Glutamatergic neuron (in vitro differentiated cells): ENCODE measurements around the gene MOXD1. TPM values are rescaled to one million over a fixed set of nuclear protein-coding genes. Genes with fewer than 3 reads are reported as not detected.

ENCODE experiments used
- DNase-seq: peaks from one replicate; pipeline ENCODE4 v3.0.0; 2022
- H3K27ac Mint-ChIP-seq: one replicate; pipeline ENCODE4 v1.8.0; 2020; ENCODE audit warnings: mild to moderate bottlenecking, mixed read lengths, inconsistent platforms; ENCODE audit not compliant: unreplicated experiment
- H3K27me3 Mint-ChIP-seq: one replicate; pipeline ENCODE4 v1.8.0; 2020; ENCODE audit warnings: mild to moderate bottlenecking, moderate library complexity, mixed read lengths, inconsistent platforms; ENCODE audit not compliant: unreplicated experiment
- H3K36me3 Mint-ChIP-seq: one replicate; pipeline ENCODE4 v1.8.0; 2020; ENCODE audit warnings: mild to moderate bottlenecking, mixed read lengths, inconsistent platforms; ENCODE audit not compliant: unreplicated experiment
- H3K4me1 Mint-ChIP-seq: one replicate; pipeline ENCODE4 v1.8.0; 2020; ENCODE audit warnings: mild to moderate bottlenecking, low read depth, mixed read lengths, inconsistent platforms; ENCODE audit not compliant: unreplicated experiment
- H3K4me3 Mint-ChIP-seq: one replicate; pipeline ENCODE4 v1.8.0; 2020; ENCODE audit warnings: mild to moderate bottlenecking, mixed read lengths, inconsistent platforms; ENCODE audit not compliant: unreplicated experiment
- H3K9me3 Mint-ChIP-seq: one replicate; pipeline ENCODE4 v1.8.0; 2020; ENCODE audit warnings: mild to moderate bottlenecking, moderate library complexity, mixed read lengths, inconsistent platforms; ENCODE audit not compliant: unreplicated experiment
- CTCF ChIP-seq: fragments of 200-600 bp; sonication (generic); IDR thresholded peaks from one replicate; pipeline ENCODE4 v1.5.0; 2021; ENCODE audit not compliant: partially characterized antibody, unreplicated experiment
- total RNA-seq: library from RNA; stranded (reverse); fragmentation: NEBNext Ultra II Directional; extraction: Animal tissue kit (Norgen Biotek cat#: 25700); gene quantifications from one replicate; pipeline ENCODE4 v1.2.1, GENCODE V29; 2021; ENCODE audit not compliant: unreplicated experiment

The MOXD1 gene
- total RNA-seq, 1 donor from 2014 or later: not detected

DNA sequence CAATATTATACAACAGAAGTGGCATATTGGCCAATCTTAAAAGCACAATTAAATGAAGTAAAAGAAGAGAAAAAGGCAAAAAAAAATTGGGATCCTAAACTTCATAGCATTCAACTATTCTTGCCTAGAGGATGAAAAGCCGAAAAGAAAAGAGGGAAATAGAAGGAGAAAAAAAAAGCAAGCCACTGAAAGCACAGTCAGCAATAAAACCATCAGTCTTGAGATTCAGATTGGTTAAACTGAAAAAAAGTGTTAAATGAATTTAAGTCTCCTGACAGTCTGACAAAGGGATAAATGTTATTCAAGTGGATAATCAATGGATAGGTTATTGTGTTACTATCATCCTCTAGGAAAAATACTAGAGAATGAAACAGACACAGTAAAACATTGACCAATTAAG is 19.9 kb downstream of the MOXD1 start:
- Mint-ChIP-seq H3K9me3 (no peaks in the 10 kb centered on the region), H3K4me1 (no peaks in the 10 kb centered on the region), H3K27ac (no peak overlapping the region), H3K36me3 (peaks cover 8% of the 10 kb centered on the region), H3K4me3 (no peak overlapping the region), H3K27me3 (no peaks in the 10 kb centered on the region)
- no peak for DNase-seq
- TF ChIP-seq CTCF: no peak

DNA sequence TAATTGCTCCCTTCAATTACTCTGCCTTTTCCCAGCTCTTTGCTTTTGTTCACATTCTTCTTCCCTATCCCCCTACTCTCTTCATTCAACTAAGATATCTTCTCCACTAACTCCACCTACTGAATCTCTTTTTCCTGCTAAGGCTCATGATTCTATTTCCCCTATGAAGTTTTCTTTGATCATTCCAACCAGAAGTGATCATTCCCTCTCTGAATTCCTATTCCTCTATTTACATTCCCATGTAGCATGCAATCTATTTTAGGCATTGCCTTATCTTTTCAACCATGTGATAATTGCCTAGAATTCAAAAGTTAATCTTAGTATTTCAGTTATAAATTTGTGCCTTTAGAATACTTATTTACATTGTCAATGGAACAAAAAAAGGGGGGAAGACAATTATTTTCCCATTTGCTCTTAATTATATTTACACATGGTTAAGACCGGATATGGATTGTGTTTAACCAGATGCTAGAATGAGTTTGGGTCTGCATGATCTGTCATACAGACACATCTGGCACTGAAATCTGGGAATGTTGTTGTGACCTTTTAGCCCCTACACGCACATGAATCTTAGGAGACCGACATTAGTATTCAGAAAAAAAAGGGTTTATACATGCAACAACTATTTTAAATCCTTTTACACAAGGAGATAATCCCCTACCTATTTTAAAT is 20.8 kb downstream of the MOXD1 start:
- TF ChIP-seq CTCF: no peak
- Mint-ChIP-seq H3K9me3 (no peaks in the 10 kb centered on the region), H3K27me3 (no peaks in the 10 kb centered on the region), H3K4me3 (no peak overlapping the region), H3K4me1 (no peaks in the 10 kb centered on the region), H3K36me3 (peaks cover 8% of the 10 kb centered on the region), H3K27ac (no peak overlapping the region)
- DNase-seq: no peak

DNA sequence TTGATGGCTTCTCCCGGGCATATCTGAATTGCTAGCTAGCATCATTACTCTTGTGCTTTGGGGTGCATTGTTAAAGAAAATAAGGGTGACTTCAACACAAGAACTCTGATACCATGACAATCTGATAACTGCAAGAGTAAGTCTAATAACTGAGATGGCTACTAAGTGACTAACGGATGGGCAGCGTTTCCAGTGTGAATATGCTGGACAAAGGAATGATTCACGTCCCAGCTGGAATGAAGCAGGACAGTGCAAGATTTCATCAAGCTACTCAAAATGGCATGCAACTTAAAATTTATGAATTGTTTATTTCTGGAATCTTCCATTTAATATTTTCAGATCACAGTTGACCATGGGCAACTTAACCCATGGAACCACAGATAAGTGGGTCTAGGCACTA is 31.7 kb downstream of the MOXD1 start:
- TF ChIP-seq CTCF: no peak
- DNase-seq: no peak
- Mint-ChIP-seq H3K27me3 (no peaks in the 10 kb centered on the region), H3K4me3 (no peak overlapping the region), H3K9me3 (no peaks in the 10 kb centered on the region), H3K27ac (no peak overlapping the region), H3K4me1 (no peaks in the 10 kb centered on the region), H3K36me3 (no peaks in the 10 kb centered on the region)

DNA sequence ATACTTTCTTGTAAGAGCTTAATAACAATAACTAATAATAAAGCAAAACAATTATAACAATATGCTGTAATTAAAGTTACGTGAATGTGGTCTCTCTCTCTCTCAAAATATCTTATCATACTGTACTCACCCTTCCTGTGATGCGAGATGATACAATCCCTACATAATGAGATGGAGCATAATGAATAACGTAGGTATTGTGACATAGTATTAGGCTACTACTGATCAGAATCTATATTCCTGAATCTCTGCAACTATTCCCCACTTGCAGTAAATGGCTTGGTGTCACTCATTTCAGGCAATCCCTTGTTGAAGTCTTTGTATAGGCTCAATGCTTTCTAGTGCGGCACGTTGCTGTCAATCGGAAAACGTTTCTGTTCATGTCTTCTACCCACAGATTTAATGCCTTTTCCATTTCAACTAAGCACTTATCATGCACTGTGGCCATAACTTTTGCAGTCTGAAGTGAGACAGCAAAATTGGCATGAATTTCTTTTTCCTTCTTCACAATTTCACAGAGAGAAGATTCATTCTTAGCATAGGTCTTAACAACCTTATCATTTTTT is 32.3 kb downstream of the MOXD1 start:
- H3K36me3 Mint-ChIP-seq: no peaks in the 10 kb centered on the region
- H3K9me3 Mint-ChIP-seq: no peaks in the 10 kb centered on the region
- no peak overlapping the region for H3K4me3 Mint-ChIP-seq
- TF ChIP-seq CTCF: no peak
- no peak overlapping the region for H3K27ac Mint-ChIP-seq
- H3K27me3 Mint-ChIP-seq: no peaks in the 10 kb centered on the region
- H3K4me1 Mint-ChIP-seq: no peaks in the 10 kb centered on the region
- DNase-seq: no peak

DNA sequence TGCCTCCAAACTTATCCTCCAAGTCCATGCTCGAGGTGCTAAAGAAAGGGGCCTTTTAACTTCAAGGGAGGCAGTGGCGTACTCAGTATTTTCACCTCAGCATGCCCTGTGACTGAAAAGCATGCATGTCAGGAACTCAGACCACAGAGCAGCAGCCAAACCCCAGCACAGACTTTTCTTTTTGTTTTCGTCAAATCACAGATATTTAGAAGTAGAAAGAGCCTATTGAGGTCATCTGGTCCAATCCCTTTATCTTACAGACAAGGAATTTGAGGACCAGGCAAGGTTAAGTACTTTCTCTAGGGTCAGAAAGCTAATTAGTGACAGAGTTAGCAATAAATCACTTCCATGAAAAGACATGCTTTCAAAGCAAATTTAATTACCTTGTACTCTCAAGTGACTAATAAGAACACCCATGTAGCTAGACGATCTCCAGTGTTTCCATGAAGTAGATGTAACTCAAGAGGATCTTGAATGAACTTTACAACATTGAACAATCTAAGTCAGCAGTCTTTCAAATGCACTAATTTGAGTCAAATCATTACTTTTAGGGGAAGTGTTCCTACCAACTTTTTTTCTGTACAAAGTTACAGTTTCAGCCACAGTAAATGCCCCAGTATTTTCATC is 35.9 kb downstream of the MOXD1 start:
- no peaks in the 10 kb centered on the region for H3K36me3 Mint-ChIP-seq
- no peaks in the 10 kb centered on the region for H3K9me3 Mint-ChIP-seq
- no peak overlapping the region for H3K27ac Mint-ChIP-seq
- H3K4me1 Mint-ChIP-seq: peaks cover 2% of the 10 kb centered on the region
- no peaks in the 10 kb centered on the region for H3K27me3 Mint-ChIP-seq
- TF ChIP-seq CTCF: no peak
- no peak overlapping the region for H3K4me3 Mint-ChIP-seq
- DNase-seq: no peak
